AG04450 (cell line): ENCODE data around the gene MRPL48. TPM values are rescaled to one million over a fixed set of nuclear protein-coding genes. Genes with fewer than 3 reads are reported as not detected.

Experiments used
- CTCF ChIA-PET: fragments of 300-600, 350-600 bp; formaldehyde crosslinking; extraction: SDS; loops from one replicate; lab custom pipeline; 2022; ENCODE audit warnings: antibody characterized with exemption, inconsistent platforms; lab: Charles Lee
- POLR2A ChIA-PET: fragments of 350-600 bp; formaldehyde crosslinking; extraction: SDS; loops from one replicate; lab custom pipeline; 2021; ENCODE audit warnings: antibody characterized with exemption, inconsistent platforms; lab: Yijun Ruan, JAX
- DNase-seq: peaks from one replicate; pipeline ENCODE4 v3.0.0-alpha.2; 2011; ENCODE audit warnings: low read depth, low spot score
- H3K27ac ChIP-seq: one replicate; pipeline ENCODE4 v1.5.1; 2012; ENCODE audit warnings: low read depth, low read length, control low read depth
- H3K27me3 ChIP-seq: one replicate; pipeline ENCODE4 v1.6.0; 2012; ENCODE audit warnings: low read length; ENCODE audit not compliant: control insufficient read depth, insufficient read depth
- H3K4me3 ChIP-seq: 2 replicates; pipeline ENCODE4 v1.5.1; 2011; ENCODE audit warnings: mild to moderate bottlenecking, low read depth, low read length, control low read depth
- H3K9me3 ChIP-seq: 2 replicates; pipeline ENCODE4 v1.5.1; 2012; ENCODE audit warnings: low read length; ENCODE audit not compliant: control insufficient read depth, insufficient read depth
- polyA plus RNA-seq: library from polyadenylated mRNA; depleted of rRNA; stranded (reverse); fragments of >200 nt; gene quantifications from 2 replicates; pipeline ENCODE4 v1.2.3, GENCODE V29; 2011
- TF ChIP-seq, protein P1 (sequence below): IDR thresholded peaks from 2 replicates; pipeline ENCODE4 v1.5.1; 2011; ENCODE audit warnings: low read depth, low read length, control low read depth, inconsistent platforms

MRPL48 gene
- polyA plus RNA-seq, 1 experiment = 65.7 TPM

DNA sequence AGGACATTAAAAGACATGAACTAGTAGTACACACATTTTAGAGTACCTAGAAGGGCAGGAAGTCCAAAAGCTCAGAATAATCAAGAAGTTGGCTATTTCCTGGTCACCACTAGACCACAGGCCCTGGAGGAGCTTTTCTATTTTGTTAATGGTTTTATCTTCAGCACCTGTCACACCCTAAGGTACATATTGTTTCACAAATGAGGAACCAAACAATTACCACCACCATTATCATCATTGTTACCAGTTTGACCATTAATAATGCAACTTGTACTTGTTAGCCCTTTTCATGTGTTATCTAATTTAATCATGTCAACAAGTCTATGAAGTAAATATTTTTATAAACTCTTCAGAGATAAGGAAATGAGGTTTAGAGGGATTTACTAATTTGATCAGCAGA, 4.9 kb downstream of the MRPL48 start:
- Histone ChIP-seq H3K9me3 (no peaks in the 10 kb centered on the region), H3K4me3 (no peak overlapping the region)
- CTCF ChIA-PET = no interaction called here

DNA sequence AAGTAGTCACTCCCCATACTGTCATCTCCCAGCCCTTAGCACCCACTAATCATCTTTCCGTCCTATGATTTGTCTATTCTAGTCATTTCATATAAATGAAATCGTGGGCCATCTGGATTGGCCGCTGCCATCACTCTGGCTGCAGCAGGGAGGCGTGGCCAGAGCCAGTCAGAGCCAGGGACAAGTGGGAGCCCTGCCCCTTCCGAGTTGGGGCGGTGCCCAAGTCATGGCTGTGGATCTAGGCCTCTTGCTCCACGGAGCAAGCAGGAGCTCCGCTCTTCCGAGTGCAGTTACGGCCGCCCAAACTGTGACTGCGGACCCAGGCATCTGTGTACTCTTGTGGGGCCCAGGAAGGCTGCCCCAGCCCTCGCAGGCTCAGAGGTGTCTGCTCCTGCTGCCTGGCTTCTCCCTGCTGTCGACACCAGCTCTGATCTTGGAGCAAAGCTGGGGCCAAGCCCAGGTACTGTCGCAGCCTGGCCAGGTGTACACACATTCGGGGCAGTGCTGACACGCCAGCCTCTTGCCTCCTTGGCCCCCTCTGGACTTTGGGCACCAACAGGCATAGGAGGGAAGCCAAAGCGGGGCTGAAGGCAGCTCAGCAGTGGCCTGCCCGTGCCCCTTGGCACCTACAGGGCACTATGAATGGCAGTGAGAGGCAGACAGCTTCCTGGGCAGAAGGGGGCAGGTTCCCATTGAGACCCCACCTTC, 8.4 kb downstream of the MRPL48 start:
- POLR2A ChIA-PET = no interaction called here
- DNase-seq = no peak
- H3K27me3 ChIP-seq = no peaks in the 10 kb centered on the region
- CTCF ChIA-PET = no interaction called here
- TF ChIP-seq, protein P1, sequence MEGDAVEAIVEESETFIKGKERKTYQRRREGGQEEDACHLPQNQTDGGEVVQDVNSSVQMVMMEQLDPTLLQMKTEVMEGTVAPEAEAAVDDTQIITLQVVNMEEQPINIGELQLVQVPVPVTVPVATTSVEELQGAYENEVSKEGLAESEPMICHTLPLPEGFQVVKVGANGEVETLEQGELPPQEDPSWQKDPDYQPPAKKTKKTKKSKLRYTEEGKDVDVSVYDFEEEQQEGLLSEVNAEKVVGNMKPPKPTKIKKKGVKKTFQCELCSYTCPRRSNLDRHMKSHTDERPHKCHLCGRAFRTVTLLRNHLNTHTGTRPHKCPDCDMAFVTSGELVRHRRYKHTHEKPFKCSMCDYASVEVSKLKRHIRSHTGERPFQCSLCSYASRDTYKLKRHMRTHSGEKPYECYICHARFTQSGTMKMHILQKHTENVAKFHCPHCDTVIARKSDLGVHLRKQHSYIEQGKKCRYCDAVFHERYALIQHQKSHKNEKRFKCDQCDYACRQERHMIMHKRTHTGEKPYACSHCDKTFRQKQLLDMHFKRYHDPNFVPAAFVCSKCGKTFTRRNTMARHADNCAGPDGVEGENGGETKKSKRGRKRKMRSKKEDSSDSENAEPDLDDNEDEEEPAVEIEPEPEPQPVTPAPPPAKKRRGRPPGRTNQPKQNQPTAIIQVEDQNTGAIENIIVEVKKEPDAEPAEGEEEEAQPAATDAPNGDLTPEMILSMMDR = no peak
- no peak overlapping the region for H3K27ac ChIP-seq
- no peak overlapping the region for H3K4me3 ChIP-seq
- no peaks in the 10 kb centered on the region for H3K9me3 ChIP-seq

More for the DNA sequence above, 4.9 kb downstream of the MRPL48 start:
- TF ChIP-seq, protein P1 = no peak
- Histone ChIP-seq H3K27me3 (no peaks in the 10 kb centered on the region), H3K27ac (no peak overlapping the region)
- POLR2A ChIA-PET = no interaction called here
- no peak for DNase-seq

DNA sequence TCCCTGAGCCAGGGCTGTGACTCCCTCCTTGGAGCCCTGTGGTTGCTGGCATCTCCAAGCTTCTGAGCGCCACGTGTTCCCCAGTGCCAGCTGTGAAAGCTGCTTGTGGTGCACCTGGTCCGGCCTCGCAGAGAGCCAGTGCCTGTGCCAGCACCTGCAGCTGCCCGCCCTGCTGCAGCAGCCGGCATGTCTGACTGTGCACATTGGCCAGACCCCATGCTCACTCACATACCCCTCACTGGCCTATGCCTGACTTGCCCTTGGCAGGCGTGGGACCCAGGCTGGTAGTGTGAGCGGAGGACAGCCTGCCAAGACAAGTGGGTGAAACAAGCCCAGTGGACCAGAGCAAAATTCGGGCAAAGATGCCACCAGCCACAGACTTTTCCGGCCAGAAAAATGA, 9.8 kb downstream of the MRPL48 start:
- TF ChIP-seq, protein P1 = no peak
- POLR2A ChIA-PET = interaction anchor here (1.2 kb wide), 1 partner anchor 10 kb away, joined by 5 read pairs; the partner anchor contains the start of gene MRPL48
- no peaks in the 10 kb centered on the region for H3K27me3 ChIP-seq
- no peak for DNase-seq
- H3K9me3 ChIP-seq = no peaks in the 10 kb centered on the region
- no peak overlapping the region for H3K27ac ChIP-seq
- no peak overlapping the region for H3K4me3 ChIP-seq
- CTCF ChIA-PET = no interaction called here

DNA sequence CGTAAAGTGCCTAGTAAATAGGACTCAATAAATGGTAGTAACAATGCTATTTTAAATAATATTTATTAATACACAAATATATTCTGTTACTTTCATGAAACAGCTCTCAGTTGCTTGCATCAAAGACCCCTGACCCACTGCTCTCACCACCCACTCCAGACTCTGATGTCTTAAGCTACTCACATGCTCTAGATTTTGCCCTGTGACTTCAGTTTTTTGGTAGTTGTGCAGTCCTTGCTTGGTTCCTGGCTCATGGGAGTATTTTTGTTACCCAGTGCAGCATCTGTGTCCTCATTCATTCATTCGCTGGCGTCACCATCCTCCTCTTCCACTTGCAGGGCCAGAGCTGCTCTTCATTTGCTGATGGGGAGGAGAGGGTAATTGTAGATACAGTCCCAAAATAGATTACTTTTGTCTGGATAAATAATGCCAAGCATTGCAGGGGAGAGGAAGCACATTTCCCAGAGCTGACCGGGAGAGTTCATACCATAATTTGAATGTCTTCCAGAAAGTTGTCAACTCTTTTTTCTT, 12.7 kb downstream of the MRPL48 start:
- no peak overlapping the region for H3K4me3 ChIP-seq
- no peaks in the 10 kb centered on the region for H3K9me3 ChIP-seq
- ChIA-PET POLR2A (no interaction called here), CTCF (no interaction called here)
- no peak overlapping the region for H3K27ac ChIP-seq
- H3K27me3 ChIP-seq = no peaks in the 10 kb centered on the region
- TF ChIP-seq, protein P1 = no peak
- DNase-seq = no peak

DNA sequence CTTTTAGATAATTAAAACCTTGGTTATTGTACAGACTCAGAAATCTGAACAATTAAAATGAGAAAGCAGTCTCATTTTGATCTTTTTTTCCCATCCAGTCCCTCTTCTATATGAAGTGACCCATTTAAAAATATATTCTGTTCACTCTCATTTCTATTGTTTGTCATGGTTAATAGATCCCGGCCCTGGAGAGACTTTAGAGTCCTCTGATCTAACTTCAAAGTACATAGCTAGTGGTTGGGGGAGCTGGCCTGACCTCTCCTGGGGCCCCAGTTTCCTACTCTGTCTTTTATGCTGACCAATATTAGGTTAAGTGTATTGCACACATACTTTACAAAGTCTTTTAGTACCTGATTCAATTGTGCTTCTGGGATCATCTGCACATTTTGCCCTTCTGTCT, 13.5 kb downstream of the MRPL48 start:
- H3K27me3 ChIP-seq = no peaks in the 10 kb centered on the region
- no peak for DNase-seq
- TF ChIP-seq, protein P1 = no peak
- ChIA-PET POLR2A (no interaction called here), CTCF (no interaction called here)
- H3K27ac ChIP-seq = no peak overlapping the region
- H3K9me3 ChIP-seq = no peaks in the 10 kb centered on the region
- no peak overlapping the region for H3K4me3 ChIP-seq
